Fibroblast of lung (primary cell): Measurements from ENCODE around the gene FUOM. TPM values are rescaled to one million over a fixed set of nuclear protein-coding genes. Genes with fewer than 3 reads are reported as not detected.

Experiments used
- DNase-seq, 2 donors: peaks; one replicate each; pipeline versions ENCODE4 v3.0.0 to v3.0.0-alpha.2; 2010; ENCODE audit warnings: low read depth in 2 of 2
- H2AFZ ChIP-seq: 2 replicates; pipeline ENCODE4 v1.5.1; 2012; ENCODE audit warnings: low read length, control low read depth, inconsistent platforms
- H3K27ac ChIP-seq: 2 replicates; pipeline ENCODE4 v1.5.1; 2011; ENCODE audit warnings: low read length, control low read depth; ENCODE audit not compliant: insufficient read depth
- H3K27me3 ChIP-seq: 2 replicates; pipeline ENCODE4 v1.5.1; 2011; ENCODE audit warnings: mild to moderate bottlenecking, low read length; ENCODE audit not compliant: control insufficient read depth, insufficient read depth
- H3K36me3 ChIP-seq: 2 replicates; pipeline ENCODE4 v1.5.1; 2011; ENCODE audit warnings: low read length; ENCODE audit not compliant: control insufficient read depth, insufficient read depth
- H3K4me1 ChIP-seq: 2 replicates; pipeline ENCODE4 v1.5.1; 2011; ENCODE audit warnings: low read length; ENCODE audit not compliant: control insufficient read depth, insufficient read depth; ENCODE audit errors: extremely low read depth
- H3K4me2 ChIP-seq: 2 replicates; pipeline ENCODE4 v1.5.1; 2011; ENCODE audit warnings: low read length, control low read depth; ENCODE audit not compliant: insufficient read depth; ENCODE audit errors: extremely low read depth
- H3K4me3 ChIP-seq, 4 experiments: fragments of 200-600 bp in 1 of 4; sonication (generic) in 1 of 4; replicated peaks in 1 of 4; 2 replicates each; pipeline ENCODE4 v1.5.1; 2011 to 2016; ENCODE audit warnings: low read length in 4 of 4, low read depth in 3 of 4, mild to moderate bottlenecking in 3 of 4, control low read depth in 2 of 4, inconsistent platforms in 1 of 4, mixed read lengths in 1 of 4; ENCODE audit not compliant: insufficient read depth in 1 of 4; ENCODE audit errors: control extremely low read depth in 1 of 4
- H3K79me2 ChIP-seq: 2 replicates; pipeline ENCODE4 v1.5.1; 2012; ENCODE audit warnings: mild to moderate bottlenecking, low read length, inconsistent platforms; ENCODE audit not compliant: control insufficient read depth, insufficient read depth
- H3K9ac ChIP-seq: 2 replicates; pipeline ENCODE4 v1.5.1; 2011; ENCODE audit warnings: mild to moderate bottlenecking, low read length, control low read depth; ENCODE audit not compliant: insufficient read depth
- H3K9me3 ChIP-seq: 2 replicates; pipeline ENCODE4 v1.5.1; 2012; ENCODE audit warnings: low read depth, low read length; ENCODE audit not compliant: control insufficient read depth, insufficient read depth
- H4K20me1 ChIP-seq: 2 replicates; pipeline ENCODE4 v1.5.1; 2011; ENCODE audit warnings: low read length; ENCODE audit not compliant: control insufficient read depth, insufficient read depth; ENCODE audit errors: extremely low read depth
- CTCF ChIP-seq, 2 donors: IDR thresholded peaks in 1 of 2; conservative IDR thresholded peaks in 1 of 2; 1 replicate in 1 of 2; 2 replicates in 1 of 2; pipeline ENCODE4 v1.5.1; 2011 to 2012; ENCODE audit warnings: low read length in 2 of 2, control low read depth in 1 of 2, inconsistent platforms in 1 of 2, low read depth in 1 of 2, mild to moderate bottlenecking in 1 of 2
- EZH2 ChIP-seq: IDR thresholded peaks from 2 replicates; pipeline ENCODE4 v1.5.1; 2012; ENCODE audit warnings: low read length, control low read depth, mild to moderate bottlenecking; ENCODE audit errors: missing control alignments
- polyA plus RNA-seq, 2 donors: library from polyadenylated mRNA; depleted of rRNA in 1 of 2; stranded (reverse) in 1 of 2; unstranded in 1 of 2; fragments of >200 nt; gene quantifications; 2 replicates each; pipeline ENCODE4 v1.2.1, GENCODE V29; 2011 to 2012; ENCODE audit warnings: missing spikeins in 1 of 2
- total RNA-seq: library from RNA; depleted of rRNA; stranded (reverse); fragments of >200 nt; gene quantifications from 2 replicates; pipeline ENCODE4 v1.2.1, GENCODE V29; 2014

The FUOM gene
- total and polyA plus RNA-seq, 2 donors (not counting 1 experiment from before 2014, with no cell fraction given) = 14.2 to 15.0 TPM

- peak within 1 kb of the TSS; percentile 78 for H3K9ac ChIP-seq
Measured at GRCh38 chr10:133394064-133394663, 36.3 kb upstream of the FUOM start, which contains the start of gene MTG1. Gene MTG1 (plus strand): TSS chr10:133394157. CDS start chr10:133394221, 64 bp downstream.

GRCh38 chr10:133393401-133394063 lies 35.7 kb upstream of the FUOM start:
- H3K79me2 ChIP-seq = peaks cover 30% of the 10 kb centered on the region
- H3K36me3 ChIP-seq = peaks cover 5% of the 10 kb centered on the region
- H3K27me3 ChIP-seq = no peaks in the 10 kb centered on the region
- TF ChIP-seq EZH2 (no peak), CTCF (conservative IDR thresholded peaks at IDR 0.05 in 1 of 2, IDR thresholded peaks at IDR 0.05 in 1 of 2; ENCODE audit: low read depth in 1 of 2, low read length in 2 of 2) (no peak)
- DNase-seq = no peak
- no peak overlapping the region for H3K27ac ChIP-seq
- peak overlapping the region; percentile 2 for H3K4me2 ChIP-seq
- H3K4me3 ChIP-seq = peak overlapping the region in 3 of 4 experiments; percentile 56 to 78 (median 71)
- H3K9me3 ChIP-seq = no peaks in the 10 kb centered on the region
- H2AFZ ChIP-seq = peak overlapping the region; percentile 74
- no peaks in the 10 kb centered on the region for H4K20me1 ChIP-seq
- no peak overlapping the region for H3K9ac ChIP-seq
- H3K4me1 ChIP-seq = no peaks in the 10 kb centered on the region

More at GRCh38 chr10:133394064-133394663, 36.3 kb upstream of the FUOM start, which contains the start of gene MTG1:
- DNase-seq = peak; percentile 85 to 92
- peaks cover 6% of the 10 kb centered on the region for H3K36me3 ChIP-seq
- H3K4me3 ChIP-seq = peak within 1 kb of the TSS; percentile 71 to 88 (median 82)
- H3K4me1 ChIP-seq = no peaks in the 10 kb centered on the region
- peak within 1 kb of the TSS; percentile 92 for H2AFZ ChIP-seq
- no peaks in the 10 kb centered on the region for H3K9me3 ChIP-seq
- H3K27ac ChIP-seq = peak within 1 kb of the TSS; percentile 85
- no peaks in the 10 kb centered on the region for H4K20me1 ChIP-seq
- TF ChIP-seq EZH2 (no peak), CTCF (conservative IDR thresholded peaks at IDR 0.05 in 1 of 2, IDR thresholded peaks at IDR 0.05 in 1 of 2; ENCODE audit: low read depth in 1 of 2, low read length in 2 of 2) (no peak)
- H3K4me2 ChIP-seq = peak within 1 kb of the TSS; percentile 90
- H3K27me3 ChIP-seq = no peaks in the 10 kb centered on the region
- H3K79me2 ChIP-seq = peaks cover 31% of the 10 kb centered on the region

- Histone ChIP-seq H3K4me2 (no peak overlapping the region), H3K9ac (no peak overlapping the region), H2AFZ (no peak overlapping the region), H3K36me3 (peaks cover 3% of the 10 kb centered on the region), H3K79me2 (peaks cover 22% of the 10 kb centered on the region), H3K4me3 (no peak overlapping the region), H3K4me1 (no peaks in the 10 kb centered on the region), H3K9me3 (no peaks in the 10 kb centered on the region), H4K20me1 (no peaks in the 10 kb centered on the region), H3K27ac (no peak overlapping the region), H3K27me3 (no peaks in the 10 kb centered on the region)
- TF ChIP-seq CTCF (conservative IDR thresholded peaks at IDR 0.05 in 1 of 2, IDR thresholded peaks at IDR 0.05 in 1 of 2; ENCODE audit: low read depth in 1 of 2, low read length in 2 of 2) (no peak), EZH2 (no peak)
- DNase-seq = no peak
Measured at GRCh38 chr10:133391761-133392518, 34.1 kb upstream of the FUOM start.
